Hepatocyte (in vitro differentiated cells): ENCODE measurements around the gene PALLD.

ENCODE experiments used
- EZH2 ChIP-seq: fragments of 200-600 bp; sonication (generic); IDR thresholded peaks from 2 replicates; pipeline ENCODE4 v1.6.1; 2016; ENCODE audit warnings: antibody characterized with exemption, mild to moderate bottlenecking, borderline replicate concordance
- TF ChIP-seq, protein P1 (sequence below): fragments of 200-600 bp; sonication (generic); IDR thresholded peaks from 2 replicates; pipeline ENCODE4 v1.5.1; 2016; ENCODE audit warnings: antibody characterized with exemption, mild to moderate bottlenecking; ENCODE audit not compliant: poor library complexity

DNA sequence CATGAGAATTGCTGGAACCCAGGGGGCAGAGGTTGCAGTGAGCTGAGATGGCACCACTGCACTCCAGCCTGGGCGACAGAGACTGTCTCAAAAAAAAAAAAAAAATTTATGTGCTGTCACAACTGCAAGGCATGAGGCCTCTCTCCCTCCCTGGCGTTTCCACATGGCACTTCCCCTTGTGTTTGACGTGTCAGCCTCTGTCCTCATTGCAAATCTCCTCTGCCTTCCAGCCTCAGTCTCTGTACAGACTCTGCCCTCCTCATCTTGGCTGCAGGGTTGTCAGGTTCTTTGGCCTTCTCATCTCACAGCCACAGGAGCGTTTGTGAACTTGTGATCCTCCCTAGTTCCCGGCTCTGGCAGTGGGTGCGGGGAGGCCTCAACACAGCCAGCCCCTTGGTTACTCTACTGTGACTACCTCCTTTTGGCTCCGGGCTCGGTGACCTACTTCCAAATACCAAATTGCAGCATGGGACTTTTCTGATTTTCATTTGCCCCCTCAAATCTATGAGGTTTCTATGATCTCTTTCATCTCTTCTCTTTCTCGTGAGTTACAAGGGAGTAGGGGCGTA lies 263.2 kb downstream of the PALLD start:
- TF ChIP-seq, protein P1, sequence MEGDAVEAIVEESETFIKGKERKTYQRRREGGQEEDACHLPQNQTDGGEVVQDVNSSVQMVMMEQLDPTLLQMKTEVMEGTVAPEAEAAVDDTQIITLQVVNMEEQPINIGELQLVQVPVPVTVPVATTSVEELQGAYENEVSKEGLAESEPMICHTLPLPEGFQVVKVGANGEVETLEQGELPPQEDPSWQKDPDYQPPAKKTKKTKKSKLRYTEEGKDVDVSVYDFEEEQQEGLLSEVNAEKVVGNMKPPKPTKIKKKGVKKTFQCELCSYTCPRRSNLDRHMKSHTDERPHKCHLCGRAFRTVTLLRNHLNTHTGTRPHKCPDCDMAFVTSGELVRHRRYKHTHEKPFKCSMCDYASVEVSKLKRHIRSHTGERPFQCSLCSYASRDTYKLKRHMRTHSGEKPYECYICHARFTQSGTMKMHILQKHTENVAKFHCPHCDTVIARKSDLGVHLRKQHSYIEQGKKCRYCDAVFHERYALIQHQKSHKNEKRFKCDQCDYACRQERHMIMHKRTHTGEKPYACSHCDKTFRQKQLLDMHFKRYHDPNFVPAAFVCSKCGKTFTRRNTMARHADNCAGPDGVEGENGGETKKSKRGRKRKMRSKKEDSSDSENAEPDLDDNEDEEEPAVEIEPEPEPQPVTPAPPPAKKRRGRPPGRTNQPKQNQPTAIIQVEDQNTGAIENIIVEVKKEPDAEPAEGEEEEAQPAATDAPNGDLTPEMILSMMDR, result no peak
- no peak for TF ChIP-seq EZH2
